ENCODE data around the gene LMX1B.

DNA sequence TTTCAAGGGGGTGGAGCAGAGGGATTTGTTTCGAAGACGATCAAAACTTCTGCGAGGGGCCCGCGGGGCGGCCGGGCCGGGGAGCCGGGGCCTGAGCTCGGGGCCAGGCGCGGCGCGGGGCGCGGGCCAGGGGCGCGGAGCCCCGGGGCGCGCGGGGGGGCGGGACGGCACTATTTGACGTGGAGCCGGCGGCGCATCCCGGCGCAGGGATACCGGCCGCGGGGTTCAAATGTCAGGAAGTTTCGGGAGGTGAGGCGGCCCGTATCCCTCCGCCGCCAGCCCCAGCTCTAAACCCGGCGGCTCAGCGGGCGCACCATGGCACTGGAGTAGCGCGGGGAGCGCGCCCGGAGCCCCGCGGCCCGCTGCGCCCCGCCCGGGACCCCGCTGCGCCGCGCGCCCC is at the start of gene LMX1B:
- no peak for TF ChIP-seq ZFX (IDR thresholded peaks at IDR 0.05)
- TF ChIP-seq, protein P1, sequence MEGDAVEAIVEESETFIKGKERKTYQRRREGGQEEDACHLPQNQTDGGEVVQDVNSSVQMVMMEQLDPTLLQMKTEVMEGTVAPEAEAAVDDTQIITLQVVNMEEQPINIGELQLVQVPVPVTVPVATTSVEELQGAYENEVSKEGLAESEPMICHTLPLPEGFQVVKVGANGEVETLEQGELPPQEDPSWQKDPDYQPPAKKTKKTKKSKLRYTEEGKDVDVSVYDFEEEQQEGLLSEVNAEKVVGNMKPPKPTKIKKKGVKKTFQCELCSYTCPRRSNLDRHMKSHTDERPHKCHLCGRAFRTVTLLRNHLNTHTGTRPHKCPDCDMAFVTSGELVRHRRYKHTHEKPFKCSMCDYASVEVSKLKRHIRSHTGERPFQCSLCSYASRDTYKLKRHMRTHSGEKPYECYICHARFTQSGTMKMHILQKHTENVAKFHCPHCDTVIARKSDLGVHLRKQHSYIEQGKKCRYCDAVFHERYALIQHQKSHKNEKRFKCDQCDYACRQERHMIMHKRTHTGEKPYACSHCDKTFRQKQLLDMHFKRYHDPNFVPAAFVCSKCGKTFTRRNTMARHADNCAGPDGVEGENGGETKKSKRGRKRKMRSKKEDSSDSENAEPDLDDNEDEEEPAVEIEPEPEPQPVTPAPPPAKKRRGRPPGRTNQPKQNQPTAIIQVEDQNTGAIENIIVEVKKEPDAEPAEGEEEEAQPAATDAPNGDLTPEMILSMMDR (conservative IDR thresholded peaks at IDR 0.05): no peak

Data from C4-2B (cell line).